ENCODE data around the gene PSMG3. TPM values are rescaled to one million over a fixed set of nuclear protein-coding genes. Genes with fewer than 3 reads are reported as not detected.

Gene PSMG3
- total and polyA plus RNA-seq, 9 donors = 19.8 to 35.5 (median 23.7) TPM

- Histone ChIP-seq H3K27ac (ENCODE audit: low read length) (no peak overlapping the region), H3K27me3 (ENCODE audit: control insufficient read depth, insufficient read depth, low read length) (no peaks in the 10 kb centered on the region), H3K36me3 (ENCODE audit: control insufficient read depth, insufficient read depth, low read length) (peaks cover 6% of the 10 kb centered on the region), H3K9me3 (replicated peaks; ENCODE audit: control insufficient read depth, low read depth, low read length) (no peaks in the 10 kb centered on the region), H3K4me3 (ENCODE audit: low read length) (no peak overlapping the region), H3K4me1 (ENCODE audit: control insufficient read depth, insufficient read depth, low read length) (peaks cover 76% of the 10 kb centered on the region)
- 87% methylated on average over 17 of the region's 30 CpGs for WGBS (ENCODE audit: insufficient coverage)
- peak; percentile 20 for DNase-seq
Observed at GRCh38 chr7:1534330-1535099, 35.3 kb downstream of the PSMG3 start.

GRCh38 chr7:1533547-1534329, 36.1 kb downstream of the PSMG3 start:
- WGBS (ENCODE audit: insufficient coverage) = 66% methylated on average over 23 of the region's 24 CpGs
- DNase-seq = peak; percentile 61
- H3K4me1 ChIP-seq (ENCODE audit: control insufficient read depth, insufficient read depth, low read length) = peaks cover 69% of the 10 kb centered on the region
- no peak overlapping the region for H3K4me3 ChIP-seq (ENCODE audit: low read length)
- peaks cover 2% of the 10 kb centered on the region for H3K27me3 ChIP-seq (ENCODE audit: control insufficient read depth, insufficient read depth, low read length)
- H3K27ac ChIP-seq (ENCODE audit: low read length) = peak overlapping the region; percentile 94
- H3K9me3 ChIP-seq (replicated peaks; ENCODE audit: control insufficient read depth, low read depth, low read length) = no peaks in the 10 kb centered on the region
- H3K36me3 ChIP-seq (ENCODE audit: control insufficient read depth, insufficient read depth, low read length) = no peaks in the 10 kb centered on the region

- Histone ChIP-seq H3K27ac (ENCODE audit: low read length) (peak overlapping the region; percentile 94), H3K36me3 (ENCODE audit: control insufficient read depth, insufficient read depth, low read length) (no peaks in the 10 kb centered on the region), H3K4me1 (ENCODE audit: control insufficient read depth, insufficient read depth, low read length) (peaks cover 63% of the 10 kb centered on the region), H3K27me3 (ENCODE audit: control insufficient read depth, insufficient read depth, low read length) (peaks cover 2% of the 10 kb centered on the region), H3K9me3 (replicated peaks; ENCODE audit: control insufficient read depth, low read depth, low read length) (no peaks in the 10 kb centered on the region), H3K4me3 (ENCODE audit: low read length) (peak overlapping the region; percentile 38)
- DNase-seq = no peak
- WGBS (ENCODE audit: insufficient coverage) = 48% methylated on average over 5 of the region's 9 CpGs
Observed at GRCh38 chr7:1533255-1533546, 36.6 kb downstream of the PSMG3 start.

GRCh38 chr7:1532456-1533254, 37.2 kb downstream of the PSMG3 start:
- Histone ChIP-seq H3K9me3 (replicated peaks; ENCODE audit: control insufficient read depth, low read depth, low read length) (no peaks in the 10 kb centered on the region), H3K4me3 (ENCODE audit: low read length) (peak overlapping the region; percentile 38), H3K36me3 (ENCODE audit: control insufficient read depth, insufficient read depth, low read length) (no peaks in the 10 kb centered on the region), H3K27ac (ENCODE audit: low read length) (peak overlapping the region; percentile 94), H3K27me3 (ENCODE audit: control insufficient read depth, insufficient read depth, low read length) (peaks cover 2% of the 10 kb centered on the region), H3K4me1 (ENCODE audit: control insufficient read depth, insufficient read depth, low read length) (peaks cover 58% of the 10 kb centered on the region)
- peak; percentile 87 for DNase-seq
- WGBS (ENCODE audit: insufficient coverage) = 6% methylated on average over 30 of the region's 36 CpGs

GRCh38 chr7:1531979-1532455, 37.8 kb downstream of the PSMG3 start:
- H3K36me3 ChIP-seq (ENCODE audit: control insufficient read depth, insufficient read depth, low read length) = no peaks in the 10 kb centered on the region
- H3K4me1 ChIP-seq (ENCODE audit: control insufficient read depth, insufficient read depth, low read length) = peaks cover 51% of the 10 kb centered on the region
- 79% methylated on average over 2 of the region's 10 CpGs for WGBS (ENCODE audit: insufficient coverage)
- H3K27me3 ChIP-seq (ENCODE audit: control insufficient read depth, insufficient read depth, low read length) = peaks cover 2% of the 10 kb centered on the region
- peak overlapping the region; percentile 48 for H3K4me3 ChIP-seq (ENCODE audit: low read length)
- H3K9me3 ChIP-seq (replicated peaks; ENCODE audit: control insufficient read depth, low read depth, low read length) = no peaks in the 10 kb centered on the region
- H3K27ac ChIP-seq (ENCODE audit: low read length) = peak overlapping the region; percentile 94
- peak; percentile 51 for DNase-seq

- 8% methylated on average over 55 of the region's 55 CpGs for WGBS (ENCODE audit: insufficient coverage)
- Histone ChIP-seq H3K27me3 (ENCODE audit: control insufficient read depth, insufficient read depth, low read length) (peaks cover 4% of the 10 kb centered on the region), H3K4me3 (ENCODE audit: low read length) (peak overlapping the region; percentile 48), H3K27ac (ENCODE audit: low read length) (peak overlapping the region; percentile 94), H3K4me1 (ENCODE audit: control insufficient read depth, insufficient read depth, low read length) (peaks cover 45% of the 10 kb centered on the region), H3K36me3 (ENCODE audit: control insufficient read depth, insufficient read depth, low read length) (no peaks in the 10 kb centered on the region), H3K9me3 (replicated peaks; ENCODE audit: control insufficient read depth, low read depth, low read length) (no peaks in the 10 kb centered on the region)
- DNase-seq = peak; percentile 57
Observed at GRCh38 chr7:1531263-1531978, 38.4 kb downstream of the PSMG3 start.

- peaks cover 6% of the 10 kb centered on the region for H3K27me3 ChIP-seq (ENCODE audit: control insufficient read depth, insufficient read depth, low read length)
- H3K36me3 ChIP-seq (ENCODE audit: control insufficient read depth, insufficient read depth, low read length) = no peaks in the 10 kb centered on the region
- peak; percentile 20 for DNase-seq
- under 1% methylated on average over 45 of the region's 45 CpGs for WGBS (ENCODE audit: insufficient coverage)
- no peaks in the 10 kb centered on the region for H3K9me3 ChIP-seq (replicated peaks; ENCODE audit: control insufficient read depth, low read depth, low read length)
- no peak overlapping the region for H3K4me3 ChIP-seq (ENCODE audit: low read length)
- no peak overlapping the region for H3K27ac ChIP-seq (ENCODE audit: low read length)
- peaks cover 40% of the 10 kb centered on the region for H3K4me1 ChIP-seq (ENCODE audit: control insufficient read depth, insufficient read depth, low read length)
Observed at GRCh38 chr7:1530946-1531262, 38.9 kb downstream of the PSMG3 start.

GRCh38 chr7:1529383-1530116, 40.3 kb downstream of the PSMG3 start:
- no peak overlapping the region for H3K4me3 ChIP-seq (ENCODE audit: low read length)
- peaks cover 36% of the 10 kb centered on the region for H3K4me1 ChIP-seq (ENCODE audit: control insufficient read depth, insufficient read depth, low read length)
- no peak overlapping the region for H3K27ac ChIP-seq (ENCODE audit: low read length)
- peaks cover 9% of the 10 kb centered on the region for H3K27me3 ChIP-seq (ENCODE audit: control insufficient read depth, insufficient read depth, low read length)
- no peaks in the 10 kb centered on the region for H3K9me3 ChIP-seq (replicated peaks; ENCODE audit: control insufficient read depth, low read depth, low read length)
- peak; percentile 29 for DNase-seq
- no peaks in the 10 kb centered on the region for H3K36me3 ChIP-seq (ENCODE audit: control insufficient read depth, insufficient read depth, low read length)
- 62% methylated on average over 19 of the region's 21 CpGs for WGBS (ENCODE audit: insufficient coverage)

GRCh38 chr7:1526271-1526754, 43.5 kb downstream of the PSMG3 start:
- no peak for DNase-seq
- Histone ChIP-seq H3K9me3 (replicated peaks; ENCODE audit: control insufficient read depth, low read depth, low read length) (no peaks in the 10 kb centered on the region), H3K4me1 (ENCODE audit: control insufficient read depth, insufficient read depth, low read length) (peaks cover 6% of the 10 kb centered on the region), H3K36me3 (ENCODE audit: control insufficient read depth, insufficient read depth, low read length) (no peaks in the 10 kb centered on the region), H3K27me3 (ENCODE audit: control insufficient read depth, insufficient read depth, low read length) (peaks cover 27% of the 10 kb centered on the region), H3K4me3 (ENCODE audit: low read length) (no peak overlapping the region), H3K27ac (ENCODE audit: low read length) (no peak overlapping the region)
- WGBS (ENCODE audit: insufficient coverage) = 51% methylated on average over 6 of the region's 6 CpGs

Measured in muscle of leg (tissue), 11 donors.